CD4-positive, alpha-beta T cell treated with Interleukin-17A for 1 hour (primary cell): ENCODE data around the gene NDUFA13.
A peak's percentile ranks its signal among the peaks of the same experiment; 100 is the strongest.

ENCODE experiments used
- DNase-seq: peaks from one replicate; pipeline ENCODE4 v3.0.0-alpha.2; 2020

NDUFA13 gene

GRCh38 chr19:19534556-19535265 is 18.7 kb downstream of the NDUFA13 start:
- no peak for DNase-seq

DNA sequence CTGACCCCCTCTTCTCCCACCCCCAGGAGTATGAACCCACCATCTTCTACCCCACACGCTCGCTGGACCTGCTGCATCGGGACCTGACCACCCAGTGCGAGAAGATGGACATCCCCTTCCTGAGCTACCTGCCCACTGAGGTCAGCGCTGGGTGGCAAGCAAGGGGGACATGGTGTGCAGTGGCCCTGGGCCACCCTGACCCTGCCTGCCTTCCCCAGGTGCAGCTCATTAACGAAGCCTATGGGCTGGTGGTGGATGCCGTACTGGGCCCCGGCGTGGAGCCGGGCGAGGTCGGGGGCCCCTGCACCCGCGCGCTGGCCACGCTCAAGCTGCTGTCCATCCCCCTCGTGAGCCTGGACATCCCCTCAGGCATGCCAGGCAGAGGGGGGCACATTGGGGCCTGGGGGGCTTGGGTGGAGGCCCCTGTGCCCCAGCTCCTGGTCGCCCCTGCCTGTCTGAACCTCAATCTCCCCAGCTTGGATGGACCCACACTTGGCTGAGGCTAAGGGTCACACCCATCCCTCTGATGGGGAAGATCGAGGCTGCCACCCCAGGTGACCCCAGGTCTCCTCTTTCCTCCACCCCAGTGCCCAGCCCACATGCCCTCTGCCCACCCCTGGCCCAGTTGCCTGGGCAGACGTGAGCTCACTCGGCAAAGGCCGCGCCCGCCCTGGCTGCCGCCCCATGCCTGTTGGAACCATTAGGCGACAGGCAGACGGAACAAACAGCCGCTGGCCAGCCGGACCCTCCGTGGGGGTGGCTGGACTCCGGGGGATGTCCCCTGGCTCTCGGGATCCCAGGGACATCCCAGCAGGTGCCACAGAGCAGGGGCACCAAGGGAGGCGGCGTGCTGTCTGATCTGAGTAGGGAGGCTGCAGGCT is 19.5 kb downstream of the NDUFA13 start:
- no peak for DNase-seq

DNA sequence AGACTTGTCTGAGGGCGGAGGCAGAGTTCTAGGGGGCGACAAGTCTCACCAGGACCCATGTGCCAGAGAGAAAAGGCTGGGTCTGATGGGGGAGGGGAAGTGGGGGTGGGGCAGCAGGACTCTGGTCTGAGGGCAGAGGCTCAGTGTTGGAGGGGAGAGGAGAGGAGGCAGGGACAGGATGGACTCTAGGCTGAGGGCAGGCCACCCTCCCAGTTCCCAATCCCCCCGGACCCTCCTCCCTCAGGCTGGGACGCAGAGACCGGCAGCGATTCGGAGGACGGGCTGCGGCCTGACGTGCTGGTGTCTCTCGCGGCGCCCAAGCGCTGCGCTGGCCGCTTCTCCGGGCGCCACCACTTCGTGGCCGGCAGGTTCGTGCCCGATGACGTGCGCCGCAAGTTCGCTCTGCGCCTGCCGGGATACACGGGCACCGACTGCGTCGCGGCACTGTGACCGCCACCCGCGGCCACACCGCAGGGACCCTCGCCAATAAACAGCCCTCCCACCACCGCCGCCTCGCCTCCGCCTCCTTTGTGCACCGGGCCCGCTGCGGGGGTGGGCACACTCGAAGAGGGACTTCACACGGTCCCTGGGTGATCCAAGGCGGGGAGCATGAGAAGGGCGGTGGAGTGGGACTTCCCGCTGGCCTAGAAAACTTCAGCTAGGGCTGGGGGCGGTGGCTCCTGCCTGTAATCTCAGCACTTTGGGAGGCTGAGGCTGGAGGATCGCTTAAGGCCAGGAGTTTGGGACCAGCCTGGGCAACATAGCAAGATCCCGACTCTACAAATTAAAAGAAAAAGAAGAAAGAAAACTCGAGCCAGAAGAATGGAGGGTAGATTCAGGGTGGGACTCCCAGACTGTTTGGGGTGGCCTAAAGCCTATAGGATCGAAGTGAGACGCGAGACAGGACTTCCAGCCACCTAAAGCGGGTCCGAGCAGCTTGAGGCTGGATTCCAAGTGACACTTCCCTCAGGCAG is 21.3 kb downstream of the NDUFA13 start:
- peak; percentile 34 for DNase-seq

GRCh38 chr19:19538061-19538784 is 22.2 kb downstream of the NDUFA13 start, which contains the start of gene CILP2:
Gene CILP2, plus strand, starts transcription at chr19:19538265. Its CDS starts 85 bp downstream, at chr19:19538350.
- DNase-seq = peak; percentile 41

DNA sequence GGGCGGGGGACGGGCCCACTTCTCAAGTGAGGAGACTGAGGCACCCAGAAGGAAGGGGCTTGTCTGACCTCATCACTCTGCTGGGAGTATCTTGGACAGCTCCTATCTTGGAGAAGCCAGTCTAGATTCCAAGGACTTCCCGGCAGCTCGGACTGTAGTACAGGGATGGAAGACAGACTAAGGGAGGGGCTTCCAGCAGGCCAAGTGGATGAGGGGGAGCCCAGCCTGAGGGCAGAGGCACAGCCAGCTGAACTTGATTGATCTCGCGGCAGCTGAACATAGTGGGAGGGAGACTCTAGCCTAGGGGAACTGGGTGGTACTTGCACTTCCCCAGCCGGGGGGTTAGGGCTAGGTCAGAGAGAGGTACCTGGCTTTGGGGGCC is 22.8 kb downstream of the NDUFA13 start:
- DNase-seq = no peak

DNA sequence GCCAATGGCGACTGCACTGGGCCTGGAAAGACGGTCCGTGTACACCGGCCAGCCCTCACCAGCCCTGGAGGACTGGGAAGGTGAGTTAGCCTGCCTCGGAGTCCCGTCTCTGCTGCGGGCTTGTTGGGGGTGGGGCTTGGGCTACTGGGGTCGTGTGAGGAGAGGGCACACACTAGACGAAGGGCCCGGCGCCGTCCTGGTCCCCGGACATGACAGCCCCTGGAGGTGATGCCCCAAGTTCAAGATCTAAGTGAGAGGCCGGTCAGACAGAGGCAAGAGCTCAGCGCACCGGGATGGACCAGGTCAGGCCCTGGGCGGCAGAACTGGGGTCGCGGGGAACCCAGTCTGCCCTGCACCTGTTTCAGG is 23.7 kb downstream of the NDUFA13 start:
- DNase-seq = no peak

DNA sequence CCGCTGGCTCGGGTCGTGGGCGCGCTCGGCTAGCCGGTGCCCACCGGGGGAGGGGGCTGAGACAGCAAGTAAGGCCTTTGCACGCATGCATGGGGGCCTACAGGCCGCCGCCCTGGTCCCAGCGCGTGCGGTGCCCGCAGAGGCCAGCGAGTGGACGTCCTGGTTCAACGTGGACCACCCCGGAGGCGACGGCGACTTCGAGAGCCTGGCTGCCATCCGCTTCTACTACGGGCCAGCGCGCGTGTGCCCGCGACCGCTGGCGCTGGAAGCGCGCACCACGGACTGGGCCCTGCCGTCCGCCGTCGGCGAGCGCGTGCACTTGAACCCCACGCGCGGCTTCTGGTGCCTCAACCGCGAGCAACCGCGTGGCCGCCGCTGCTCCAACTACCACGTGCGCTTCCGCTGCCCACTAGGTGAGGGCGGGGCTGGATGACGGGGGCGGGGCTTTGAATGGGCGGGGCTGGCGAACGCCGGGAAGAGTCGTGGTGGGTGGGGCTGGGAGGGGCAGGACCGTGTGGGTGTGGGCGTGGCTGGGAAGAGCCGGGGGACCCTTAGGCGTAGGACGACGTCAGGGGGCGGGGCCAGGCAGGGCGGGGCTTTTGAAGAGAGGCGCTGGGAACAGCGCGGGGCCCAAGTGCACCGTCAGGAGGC is 24.2 kb downstream of the NDUFA13 start:
- DNase-seq = peak; percentile 84

- peak; percentile 86 for DNase-seq
These were observed 24.9 kb downstream of the NDUFA13 start for GRCh38 chr19:19540715-19541515.

- DNase-seq = no peak
These were observed 25.6 kb downstream of the NDUFA13 start for GRCh38 chr19:19541616-19542015.

DNA sequence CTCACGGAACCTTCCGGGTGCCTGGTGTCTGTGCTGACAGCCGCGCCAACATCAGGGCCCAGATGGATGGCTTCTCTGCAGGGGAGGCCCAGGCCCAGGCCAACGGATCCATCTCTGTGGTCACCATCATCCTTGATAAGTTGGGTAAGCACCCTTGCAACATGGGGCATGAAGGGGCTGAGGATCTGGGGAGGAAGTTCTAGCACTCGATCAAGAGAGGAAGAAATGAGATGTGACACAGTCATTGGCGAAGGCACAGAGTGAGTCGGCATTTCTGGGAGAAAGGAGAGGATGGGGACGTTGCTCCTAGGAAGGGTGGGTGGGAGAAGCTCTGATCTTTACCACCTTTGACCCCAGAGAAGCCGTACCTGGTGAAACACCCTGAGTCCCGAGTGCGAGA is 26.5 kb downstream of the NDUFA13 start:
- no peak for DNase-seq

DNA sequence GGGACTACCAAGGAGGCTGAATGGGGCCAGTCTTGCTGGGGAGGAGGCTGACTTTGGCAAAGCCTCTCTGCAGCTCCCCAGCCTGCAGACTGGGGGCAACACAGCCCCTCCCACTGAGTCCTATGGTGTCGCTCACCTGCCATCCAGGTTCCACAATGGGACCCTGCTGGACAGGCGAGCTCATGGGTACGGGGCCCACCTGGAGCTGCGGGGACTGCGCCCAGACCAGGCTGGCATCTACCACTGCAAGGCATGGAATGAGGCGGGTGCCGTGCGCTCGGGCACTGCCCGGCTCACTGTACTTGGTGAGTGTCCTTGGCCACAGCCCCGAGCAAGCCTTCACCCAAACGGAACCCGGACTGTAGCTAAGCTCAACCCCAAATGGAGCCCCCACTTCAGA is 27.1 kb downstream of the NDUFA13 start:
- DNase-seq = no peak

- DNase-seq = no peak
These were observed 27.6 kb downstream of the NDUFA13 start for GRCh38 chr19:19543640-19544039.

GRCh38 chr19:19544257-19544953 is 28.4 kb downstream of the NDUFA13 start:
- DNase-seq = no peak

- DNase-seq = no peak
These were observed 29.0 kb downstream of the NDUFA13 start for GRCh38 chr19:19544954-19545591.

GRCh38 chr19:19545707-19546106 is 29.7 kb downstream of the NDUFA13 start:
- DNase-seq = no peak

DNA sequence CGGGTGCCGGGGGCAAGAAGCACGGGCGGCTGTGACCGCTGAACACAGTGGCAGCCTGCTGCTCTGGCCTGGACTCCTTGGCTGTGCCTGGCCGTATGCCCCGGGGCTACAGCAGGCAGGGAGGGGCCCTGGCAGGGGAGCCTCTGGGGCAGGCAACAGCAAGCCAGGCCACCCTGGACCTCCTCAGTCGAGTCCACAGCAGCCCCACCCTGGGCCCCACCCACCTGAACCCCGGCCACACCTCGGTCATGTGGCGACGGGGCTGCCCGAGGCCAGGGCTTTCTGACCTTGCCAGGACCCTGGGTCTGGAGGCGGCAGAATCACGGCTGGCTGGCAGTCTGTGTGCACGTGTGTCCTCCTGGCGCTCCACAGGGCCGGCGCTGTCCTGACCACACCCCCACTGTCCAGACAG is 30.7 kb downstream of the NDUFA13 start:
- DNase-seq = no peak

GRCh38 chr19:19547674-19548336 is 31.8 kb downstream of the NDUFA13 start:
- DNase-seq = no peak

DNA sequence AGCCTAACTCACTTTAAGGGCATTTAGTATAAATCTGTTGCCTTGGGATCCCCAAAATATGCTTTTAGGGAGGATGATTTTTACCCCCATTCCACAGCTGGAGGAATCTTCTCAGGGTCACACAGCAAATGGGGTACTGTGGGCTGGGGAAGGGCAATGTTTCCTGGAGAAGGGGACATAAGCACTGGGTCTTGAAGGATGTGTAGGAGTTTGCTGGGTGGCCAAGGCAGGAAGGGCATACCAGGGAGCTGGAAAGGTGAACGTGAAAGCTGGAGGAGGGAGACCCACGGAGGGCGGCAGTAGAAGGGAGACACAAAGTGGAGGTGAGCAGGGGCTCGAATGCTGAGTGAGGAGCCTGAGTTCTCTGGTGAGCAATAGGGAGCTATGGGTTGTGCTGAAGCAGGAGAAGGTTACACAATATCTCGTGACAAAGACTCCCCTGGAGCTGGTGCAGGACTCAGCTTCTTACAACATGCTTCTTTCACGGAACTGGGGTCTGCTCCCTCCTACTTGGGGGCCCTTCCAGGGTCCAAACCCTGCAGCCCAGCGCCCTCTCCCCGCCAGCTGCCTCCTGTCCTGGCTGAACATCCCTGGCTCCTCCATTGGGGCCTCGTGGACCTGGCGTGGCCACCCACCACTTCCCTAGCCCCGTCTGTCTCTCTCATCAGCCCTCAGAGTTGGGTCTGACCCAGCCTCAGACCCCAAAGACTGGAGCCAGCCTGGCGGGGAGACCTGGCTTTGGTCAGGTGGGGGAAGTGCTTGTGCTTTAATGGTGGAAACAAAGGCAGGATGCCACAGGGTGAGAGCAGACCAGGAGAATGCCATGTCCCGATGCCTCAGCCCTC is 33.1 kb downstream of the NDUFA13 start:
- DNase-seq = no peak
